HG02852 (cell line): ENCODE measurements around the gene RSKR.
"Not testable (repeated sequence)": the region's sequence is repeated elsewhere in the genome, so short reads cannot be mapped to it uniquely, and the experiment has no call there.

Source experiments
- ATAC-seq: cut with Tn5 transposase; IDR thresholded peaks from one replicate; pipeline ENCODE4 v1.9.1; 2021; ENCODE audit warnings: mild to moderate bottlenecking, moderate library complexity; ENCODE audit not compliant: unreplicated experiment

The RSKR gene

GRCh38 chr17:28624148-28624547 is 10.2 kb upstream of the RSKR start:
- no peak for ATAC-seq

- no peak for ATAC-seq
Measured at GRCh38 chr17:28623696-28624095, 9.7 kb upstream of the RSKR start.

GRCh38 chr17:28622186-28622585 is 8.2 kb upstream of the RSKR start:
- ATAC-seq, result no peak

- ATAC-seq, result no peak
Measured at GRCh38 chr17:28620010-28620409, 6.0 kb upstream of the RSKR start.

GRCh38 chr17:28618464-28618863 is 4.5 kb upstream of the RSKR start:
- ATAC-seq, result no peak

- no peak for ATAC-seq
Measured at GRCh38 chr17:28616281-28616680, 2.3 kb upstream of the RSKR start.

GRCh38 chr17:28615260-28615940 is 1.4 kb upstream of the RSKR start:
- no peak for ATAC-seq

GRCh38 chr17:28612936-28613872 is 781 bp downstream of the RSKR start:
- no peak for ATAC-seq

GRCh38 chr17:28612531-28612930 is 1.5 kb downstream of the RSKR start:
- ATAC-seq, result no peak

GRCh38 chr17:28610376-28610775 is 3.6 kb downstream of the RSKR start:
- no peak for ATAC-seq

GRCh38 chr17:28604031-28604430 is 10.0 kb downstream of the RSKR start:
- not testable (repeated sequence) for ATAC-seq

- ATAC-seq, result peak; percentile 50
Measured at GRCh38 chr17:28599311-28600184, 14.4 kb downstream of the RSKR start.

- ATAC-seq, result peak; percentile 73
Measured at GRCh38 chr17:28598799-28599310, 15.1 kb downstream of the RSKR start, which contains the start of gene SPAG5. Gene SPAG5 (minus strand): TSS chr17:28599025. CDS start chr17:28598946, 79 bp downstream.

GRCh38 chr17:28598389-28598788 is 15.6 kb downstream of the RSKR start:
- no peak for ATAC-seq

GRCh38 chr17:28597606-28598383 is 16.2 kb downstream of the RSKR start:
- ATAC-seq, result no peak

- no peak for ATAC-seq
Measured at GRCh38 chr17:28592260-28592659, 21.7 kb downstream of the RSKR start.

GRCh38 chr17:28585851-28586250 is 28.1 kb downstream of the RSKR start:
- no peak for ATAC-seq

- ATAC-seq, result no peak
Measured at GRCh38 chr17:28584434-28584833, 29.6 kb downstream of the RSKR start.

- ATAC-seq, result no peak
Measured at GRCh38 chr17:28582513-28582912, 31.5 kb downstream of the RSKR start.

GRCh38 chr17:28580959-28581358 is 33.0 kb downstream of the RSKR start:
- ATAC-seq, result no peak
